Coronary artery (tissue), 2 donors: ENCODE data around the gene APOL1.
"Not testable (repeated sequence)": the region's sequence is repeated elsewhere in the genome, so short reads cannot be mapped to it uniquely, and the experiment has no call there.

Source experiments
- DNase-seq: peaks from one replicate; pipeline ENCODE4 v3.0.0-alpha.2; 2017; ENCODE audit warnings: low spot score
- H3K27ac ChIP-seq, 2 donors: fragments of 200-600 bp; sonication (generic); one replicate each; pipeline ENCODE4 v1.5.1; 2016 to 2019
- H3K4me3 ChIP-seq: fragments of 200-600 bp; sonication (generic); 2 replicates; pipeline ENCODE4 v1.5.1; 2016; ENCODE audit warnings: mild to moderate bottlenecking, moderate library complexity
- TF ChIP-seq, protein P1 (sequence below): fragments of 200-600 bp; sonication (generic); IDR thresholded peaks from one replicate; pipeline ENCODE4 v1.5.1; 2019; ENCODE audit warnings: antibody characterized with exemption

APOL1 gene

GRCh38 chr22:36249160-36249559, 3.8 kb upstream of the APOL1 start:
- no peak overlapping the region for H3K4me3 ChIP-seq
- TF ChIP-seq, protein P1, sequence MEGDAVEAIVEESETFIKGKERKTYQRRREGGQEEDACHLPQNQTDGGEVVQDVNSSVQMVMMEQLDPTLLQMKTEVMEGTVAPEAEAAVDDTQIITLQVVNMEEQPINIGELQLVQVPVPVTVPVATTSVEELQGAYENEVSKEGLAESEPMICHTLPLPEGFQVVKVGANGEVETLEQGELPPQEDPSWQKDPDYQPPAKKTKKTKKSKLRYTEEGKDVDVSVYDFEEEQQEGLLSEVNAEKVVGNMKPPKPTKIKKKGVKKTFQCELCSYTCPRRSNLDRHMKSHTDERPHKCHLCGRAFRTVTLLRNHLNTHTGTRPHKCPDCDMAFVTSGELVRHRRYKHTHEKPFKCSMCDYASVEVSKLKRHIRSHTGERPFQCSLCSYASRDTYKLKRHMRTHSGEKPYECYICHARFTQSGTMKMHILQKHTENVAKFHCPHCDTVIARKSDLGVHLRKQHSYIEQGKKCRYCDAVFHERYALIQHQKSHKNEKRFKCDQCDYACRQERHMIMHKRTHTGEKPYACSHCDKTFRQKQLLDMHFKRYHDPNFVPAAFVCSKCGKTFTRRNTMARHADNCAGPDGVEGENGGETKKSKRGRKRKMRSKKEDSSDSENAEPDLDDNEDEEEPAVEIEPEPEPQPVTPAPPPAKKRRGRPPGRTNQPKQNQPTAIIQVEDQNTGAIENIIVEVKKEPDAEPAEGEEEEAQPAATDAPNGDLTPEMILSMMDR: no peak
- peak overlapping the region in 1 of 2 donors; percentile 68 for H3K27ac ChIP-seq
- DNase-seq: no peak

DNA sequence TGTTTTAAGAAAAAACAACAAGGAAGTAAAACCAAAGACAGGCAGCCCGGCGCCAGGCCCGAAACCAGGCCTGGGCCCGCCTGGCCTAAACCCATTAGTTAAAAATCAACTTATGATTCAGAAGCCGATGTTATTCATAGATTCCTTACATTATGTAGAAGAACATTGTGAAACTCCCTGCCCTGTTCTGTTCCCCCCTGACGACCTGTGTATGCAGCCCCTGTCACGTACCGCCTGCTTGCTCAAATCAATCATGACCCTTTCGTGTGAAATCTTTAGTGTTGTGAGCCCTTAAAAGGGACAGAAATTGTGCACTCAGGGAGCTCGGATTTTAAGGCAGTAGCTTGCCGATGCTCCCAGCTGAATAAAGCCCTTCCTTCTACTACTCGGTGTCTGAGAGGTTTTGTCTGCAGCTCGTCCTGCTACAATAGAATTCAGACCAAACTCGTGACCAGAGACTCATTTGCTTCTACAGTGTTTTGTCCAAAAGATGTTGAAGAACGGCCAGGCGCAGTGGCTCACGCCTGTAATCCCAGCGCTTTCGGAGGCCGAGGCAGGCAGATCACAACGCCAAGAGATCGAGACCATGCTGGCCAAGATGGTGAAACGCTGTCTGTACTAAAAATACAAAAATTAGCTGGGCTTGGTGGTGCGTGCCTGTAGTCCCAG, 2.5 kb upstream of the APOL1 start:
- not testable (repeated sequence) for H3K4me3 ChIP-seq, DNase-seq
- H3K27ac ChIP-seq: peak overlapping the region in 1 of 2 donors; percentile 16

GRCh38 chr22:36251979-36252608, 839 bp upstream of the APOL1 start:
- not testable (repeated sequence) for H3K27ac ChIP-seq, H3K4me3 ChIP-seq, DNase-seq

DNA sequence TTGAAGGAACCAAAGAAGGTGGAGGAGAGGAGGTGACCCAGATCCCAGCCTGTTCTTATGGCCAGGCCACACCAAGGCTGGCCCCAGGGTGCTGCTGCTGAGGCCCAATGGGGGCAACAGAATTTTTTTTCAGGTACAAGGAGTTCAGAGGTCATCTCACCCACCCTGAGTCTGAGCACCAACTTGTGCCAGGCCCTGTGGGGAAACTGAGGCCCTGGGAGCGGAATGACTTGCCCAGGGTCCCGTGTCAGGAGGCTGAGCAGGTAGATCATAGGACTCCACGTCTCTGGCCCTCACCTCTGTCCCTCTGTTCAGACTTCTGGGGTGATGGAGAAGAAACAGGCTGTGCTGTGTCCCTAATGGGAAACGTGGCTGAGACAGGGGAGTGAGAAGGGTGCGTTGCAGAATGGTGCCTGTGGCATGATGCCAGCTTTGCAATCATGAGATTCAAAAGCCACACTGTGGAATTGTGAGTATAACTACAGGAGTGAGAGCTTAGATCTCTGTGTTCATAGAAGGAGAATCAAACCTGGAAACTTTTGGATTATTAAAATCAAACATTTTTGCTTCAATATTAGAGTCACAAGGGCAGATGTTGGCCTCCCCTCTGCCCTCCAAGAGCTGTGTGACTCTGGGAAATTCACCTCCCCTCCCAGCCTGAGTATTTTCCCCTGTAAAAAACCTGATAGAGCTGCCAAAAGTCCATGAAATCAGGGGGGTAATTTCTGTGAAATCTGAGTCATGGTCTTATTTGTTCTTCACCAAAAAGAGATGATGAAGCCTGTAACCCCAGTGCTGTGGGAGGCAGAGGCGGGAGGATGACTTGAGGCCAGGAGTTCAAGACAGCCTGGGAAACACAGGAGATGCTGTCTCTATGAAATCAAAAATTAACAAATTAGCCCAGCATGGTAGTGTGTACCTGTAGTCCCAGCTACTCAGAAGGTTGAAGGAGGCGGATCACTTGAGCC, 874 bp downstream of the APOL1 start:
- DNase-seq: no peak
- H3K4me3 ChIP-seq: peak overlapping the region; percentile 71
- peak overlapping the region; percentile 76 to 82 for H3K27ac ChIP-seq
- TF ChIP-seq, protein P1: no peak

DNA sequence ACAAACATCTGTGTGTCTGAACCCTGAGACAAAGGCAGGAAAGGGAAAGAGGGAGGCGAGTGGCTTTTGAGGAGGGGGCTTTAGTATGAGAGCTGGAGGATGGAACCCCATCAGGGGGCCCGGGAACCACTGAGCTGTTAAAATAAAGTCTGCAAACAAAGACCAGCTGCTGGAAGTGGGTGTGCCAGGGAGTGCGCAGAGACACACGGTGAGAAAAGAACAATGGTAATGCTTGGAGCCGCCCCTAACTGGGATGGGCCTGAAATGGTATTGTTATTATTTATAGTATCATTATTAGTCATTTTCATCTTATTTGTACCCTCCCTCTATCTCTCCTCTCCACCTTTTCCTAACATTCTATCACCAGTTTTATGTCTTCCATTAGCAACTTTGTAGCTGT, 2.6 kb downstream of the APOL1 start:
- DNase-seq: not testable (repeated sequence)
- Histone ChIP-seq H3K27ac (peak overlapping the region in 1 of 2 donors; percentile 82), H3K4me3 (peak overlapping the region; percentile 71)

DNA sequence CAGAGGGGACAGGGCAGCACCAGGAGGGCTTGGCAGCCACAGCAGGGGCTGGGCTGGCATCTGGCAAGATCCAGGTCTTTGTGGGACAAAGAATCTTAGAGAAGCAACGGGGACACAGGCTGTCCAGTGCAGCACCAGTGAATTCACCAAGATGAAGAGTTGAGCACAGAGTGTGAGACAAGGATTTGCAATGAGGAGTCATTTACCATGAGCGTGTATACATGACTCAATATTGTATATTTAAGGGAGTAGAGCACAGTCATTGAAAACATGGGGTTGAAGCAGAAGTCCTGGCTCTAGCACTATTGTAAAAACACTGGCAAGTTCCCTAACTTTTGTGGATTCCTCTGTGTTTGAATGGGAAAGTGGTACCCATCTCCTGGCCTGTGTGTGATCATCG, 3.5 kb downstream of the APOL1 start:
- Histone ChIP-seq H3K27ac (peak overlapping the region in 1 of 2 donors; percentile 37), H3K4me3 (no peak overlapping the region)
- DNase-seq: no peak
- TF ChIP-seq, protein P1: no peak

- TF ChIP-seq, protein P1: no peak
- peak overlapping the region in 1 of 2 donors; percentile 37 for H3K27ac ChIP-seq
- DNase-seq: no peak
- no peak overlapping the region for H3K4me3 ChIP-seq
Observed at GRCh38 chr22:36257308-36257707, 4.4 kb downstream of the APOL1 start.

DNA sequence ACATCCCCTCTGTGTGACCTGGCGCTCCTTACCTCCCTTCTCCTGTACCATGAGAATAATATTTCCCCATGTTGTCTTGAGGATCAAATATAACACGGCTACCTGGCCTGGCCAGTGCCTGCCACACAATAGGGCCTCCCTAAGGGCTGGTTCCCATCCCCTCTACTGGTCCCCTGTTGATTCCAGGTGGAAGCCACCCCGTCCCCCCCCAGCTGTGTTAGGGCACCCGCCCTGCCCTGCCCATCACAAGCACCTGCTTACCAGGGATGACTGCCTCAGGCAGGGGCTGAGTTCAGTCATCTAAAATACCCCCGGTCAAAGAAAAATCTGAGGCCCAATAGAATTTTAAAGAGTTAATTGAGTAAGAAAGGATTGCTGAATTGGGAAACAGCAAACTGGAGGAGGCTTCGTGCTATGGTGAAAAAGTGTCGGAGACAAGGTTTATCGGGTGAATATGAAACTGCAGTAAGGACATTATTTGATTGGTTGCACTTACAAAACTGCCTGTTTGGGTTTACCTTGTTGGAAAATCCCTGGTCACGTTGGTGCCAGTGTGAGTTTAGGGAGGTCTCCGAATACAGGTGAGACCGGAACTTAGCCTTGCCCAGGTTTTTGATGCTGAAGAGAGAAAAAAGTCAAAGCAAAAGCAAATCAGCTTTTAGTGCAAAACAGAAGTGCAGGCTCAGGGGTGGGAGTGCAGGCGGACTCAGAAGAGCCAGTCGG, 5.2 kb downstream of the APOL1 start:
- H3K27ac ChIP-seq: peak overlapping the region in 1 of 2 donors; percentile 74
- no peak for DNase-seq

More for the DNA sequence above, 5.2 kb downstream of the APOL1 start:
- TF ChIP-seq, protein P1: no peak
- no peak overlapping the region for H3K4me3 ChIP-seq
